HuH-7.5 (cell line): Measurements from ENCODE around the gene LYPD5.

Experiments
- DNase-seq: peaks from one replicate; pipeline ENCODE4 v3.0.0; 2011; ENCODE audit warnings: low spot score

LYPD5 gene

GRCh38 chr19:43752287-43752875, 49.9 kb downstream of the LYPD5 start:
- no peak for DNase-seq

- no peak for DNase-seq
Observed at GRCh38 chr19:43751466-43752220, 50.6 kb downstream of the LYPD5 start.

DNA sequence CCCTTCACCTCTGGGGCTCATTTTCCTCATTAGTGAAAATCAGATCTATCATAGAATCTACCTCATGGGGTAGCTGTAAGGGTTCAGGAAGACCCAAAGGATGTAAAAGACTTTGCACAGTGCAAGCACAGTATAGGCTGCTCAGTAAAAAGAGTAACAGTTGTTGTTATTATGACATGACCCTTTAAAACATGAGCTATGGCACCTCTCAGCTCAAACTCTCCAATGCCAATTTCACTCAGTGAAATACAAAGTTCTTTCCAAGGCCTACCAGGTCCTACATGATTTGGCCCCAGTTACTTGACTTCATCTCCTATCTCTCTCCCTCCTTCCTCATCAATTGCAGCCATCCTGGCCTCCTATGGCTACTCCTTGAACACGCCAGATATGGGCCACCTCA, 52.3 kb downstream of the LYPD5 start:
- DNase-seq, result no peak

DNA sequence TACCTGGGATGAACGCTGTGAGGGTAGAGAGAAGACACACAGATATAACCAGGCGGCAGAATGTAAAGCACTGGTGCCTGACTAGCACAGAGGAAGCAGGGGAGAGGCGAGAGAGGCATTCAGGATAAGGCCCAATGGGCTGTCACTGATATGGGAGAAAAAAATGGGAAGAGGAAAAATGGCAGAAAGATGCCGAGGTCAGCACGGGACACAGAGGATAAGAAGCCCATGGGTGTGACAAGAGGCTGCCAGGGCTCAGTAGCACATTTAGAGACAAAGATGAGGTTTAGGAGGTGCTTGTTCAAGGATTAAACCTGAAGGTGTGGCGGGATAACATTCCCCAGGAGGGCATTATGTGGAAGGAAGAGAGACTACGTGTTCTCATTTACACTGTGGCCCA, 53.1 kb downstream of the LYPD5 start:
- DNase-seq, result no peak

GRCh38 chr19:43748685-43749084, 53.6 kb downstream of the LYPD5 start:
- DNase-seq, result no peak

- no peak for DNase-seq
Observed at GRCh38 chr19:43748205-43748594, 54.0 kb downstream of the LYPD5 start.

DNA sequence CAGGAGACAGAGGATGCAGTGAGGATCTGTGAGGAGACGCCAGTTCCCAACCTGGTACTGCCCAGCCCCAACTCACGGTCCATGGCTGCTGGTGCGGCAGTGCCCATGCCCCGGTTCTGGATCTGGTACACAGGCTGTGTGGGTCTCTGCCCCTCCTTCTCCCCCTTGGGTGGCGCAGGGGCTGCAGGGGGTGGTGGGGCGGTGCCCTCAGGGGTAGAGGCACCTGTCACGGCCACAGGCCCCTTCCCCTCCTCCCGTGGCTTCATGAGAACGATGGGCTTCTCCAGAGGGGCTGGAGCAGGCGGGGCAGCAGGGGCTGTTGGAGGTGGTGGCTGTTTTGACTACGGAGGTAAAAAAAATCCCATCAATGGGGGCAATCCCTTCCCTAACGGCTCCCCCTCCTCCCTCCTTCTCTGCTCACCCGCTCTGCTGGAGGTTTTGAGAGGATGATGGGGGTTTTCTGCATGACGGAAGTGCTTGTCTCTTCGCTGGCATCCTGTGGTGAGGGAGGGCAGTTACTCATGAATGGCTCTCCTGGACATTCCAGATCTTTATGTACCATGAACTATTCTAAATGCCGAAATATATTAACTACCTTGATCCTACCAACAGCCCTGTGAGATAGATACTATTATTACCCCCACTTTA, 54.6 kb downstream of the LYPD5 start:
- DNase-seq, result no peak
